Smooth muscle cell (in vitro differentiated cells): ENCODE results near the gene YKT6. TPM values are rescaled to one million over a fixed set of nuclear protein-coding genes. Genes with fewer than 3 reads are reported as not detected.

Experiments
- DNase-seq: peaks from one replicate; lab custom pipeline; 2025; ENCODE audit not compliant: unreplicated experiment; lab: John Stamatoyannopoulos, UW
- H2AFZ ChIP-seq: fragments of 200-600 bp; sonication (generic); 2 replicates; pipeline ENCODE4 v1.6.0; 2016; ENCODE audit warnings: antibody characterized with exemption, low read depth, mild to moderate bottlenecking
- H3F3A ChIP-seq: fragments of 200-600 bp; sonication (generic); 2 replicates; pipeline ENCODE4 v1.6.0; 2017; ENCODE audit warnings: antibody characterized with exemption, low read depth
- H3K27ac ChIP-seq: fragments of 200-600 bp; sonication (generic); 2 replicates; pipeline ENCODE4 v1.5.1; 2016; ENCODE audit warnings: low read depth, mild to moderate bottlenecking
- H3K27me3 ChIP-seq: fragments of 200-600 bp; sonication (generic); 2 replicates; pipeline ENCODE4 v1.6.1; 2016; ENCODE audit warnings: low read depth, mild to moderate bottlenecking
- H3K36me3 ChIP-seq: fragments of 200-600 bp; sonication (generic); 2 replicates; pipeline ENCODE4 v1.5.1; 2016; ENCODE audit warnings: low read depth
- H3K4me1 ChIP-seq: fragments of 200-600 bp; sonication (generic); 2 replicates; pipeline ENCODE4 v1.5.1; 2016; ENCODE audit warnings: low read depth
- H3K4me2 ChIP-seq: fragments of 200-600 bp; sonication (generic); 2 replicates; pipeline ENCODE4 v1.6.0; 2016; ENCODE audit warnings: mild to moderate bottlenecking
- H3K4me3 ChIP-seq: fragments of 200-600 bp; sonication (generic); 2 replicates; pipeline ENCODE4 v1.5.1; 2016; ENCODE audit warnings: mild to moderate bottlenecking
- H3K79me2 ChIP-seq: fragments of 200-600 bp; sonication (generic); 2 replicates; pipeline ENCODE4 v1.6.0; 2016; ENCODE audit warnings: low read depth, mild to moderate bottlenecking
- H3K9ac ChIP-seq: fragments of 200-600 bp; sonication (generic); 2 replicates; pipeline ENCODE4 v1.6.0; 2016; ENCODE audit warnings: low read depth
- H3K9me3 ChIP-seq: fragments of 200-600 bp; sonication (generic); replicated peaks from 2 replicates; pipeline ENCODE4 v1.5.1; 2016; ENCODE audit warnings: low read depth
- H4K20me1 ChIP-seq: fragments of 200-600 bp; sonication (generic); 2 replicates; pipeline ENCODE4 v1.6.0; 2016; ENCODE audit warnings: low read depth
- WGBS: methylation state at CpG from one replicate; pipeline ENCODE4 v1.1.7; 2016; ENCODE audit warnings: low lambda C conversion rate; 5-methylcytosine and 5-hydroxymethylcytosine counted together
- polyA plus RNA-seq: library from polyadenylated mRNA; unstranded; fragments of >200 nt; fragmentation: Nextera tagmentation; extraction: Ambion mirVana; gene quantifications from 2 replicates; pipeline ENCODE4 v1.2.1, GENCODE V29; 2016
- total RNA-seq: library from RNA; depleted of rRNA; stranded (reverse); fragments of >200 nt; gene quantifications from 2 replicates; pipeline ENCODE4 v1.2.3, GENCODE V29; 2014
- TF ChIP-seq, protein P1 (sequence below): fragments of 200-600 bp; sonication (generic); IDR thresholded peaks from 2 replicates; pipeline ENCODE4 v1.5.1; 2017; ENCODE audit warnings: borderline replicate concordance, mild to moderate bottlenecking, antibody characterized with exemption; ENCODE audit not compliant: insufficient read depth, poor library complexity, severe bottlenecking

The YKT6 gene
- total and polyA plus RNA-seq, 2 experiments from 2014 or later, result 64.2 to 86.5 TPM

DNA sequence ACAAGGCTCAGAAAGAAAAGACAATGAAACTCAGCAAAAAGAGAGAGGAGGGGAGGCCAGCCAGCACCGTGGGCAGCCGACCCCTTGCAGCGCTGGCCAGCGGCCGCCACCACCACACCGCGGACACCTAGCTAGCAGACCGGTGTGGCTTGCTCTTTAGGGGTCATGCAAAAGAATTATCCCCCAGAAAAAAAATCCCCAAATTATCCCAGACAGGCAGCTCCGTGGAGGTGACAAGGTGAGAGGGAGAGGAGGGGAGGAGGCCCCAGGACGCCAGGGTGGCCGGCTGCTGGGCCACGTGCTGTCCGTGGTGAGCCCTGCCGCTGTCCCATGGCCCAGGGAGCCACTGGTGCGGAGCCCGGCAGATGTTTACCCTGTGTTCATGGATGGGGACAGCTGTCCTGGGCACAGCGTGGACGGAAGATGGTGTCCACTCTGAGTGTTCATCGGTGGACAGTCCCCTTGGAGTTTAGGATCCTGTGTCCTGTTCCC is 16.5 kb downstream of the YKT6 start:
- no peak overlapping the region for H3K4me2 ChIP-seq
- no peaks in the 10 kb centered on the region for H4K20me1 ChIP-seq
- H3K9ac ChIP-seq, result no peak overlapping the region
- no peaks in the 10 kb centered on the region for H3K79me2 ChIP-seq
- H3K27ac ChIP-seq, result no peak overlapping the region
- TF ChIP-seq, protein P1, sequence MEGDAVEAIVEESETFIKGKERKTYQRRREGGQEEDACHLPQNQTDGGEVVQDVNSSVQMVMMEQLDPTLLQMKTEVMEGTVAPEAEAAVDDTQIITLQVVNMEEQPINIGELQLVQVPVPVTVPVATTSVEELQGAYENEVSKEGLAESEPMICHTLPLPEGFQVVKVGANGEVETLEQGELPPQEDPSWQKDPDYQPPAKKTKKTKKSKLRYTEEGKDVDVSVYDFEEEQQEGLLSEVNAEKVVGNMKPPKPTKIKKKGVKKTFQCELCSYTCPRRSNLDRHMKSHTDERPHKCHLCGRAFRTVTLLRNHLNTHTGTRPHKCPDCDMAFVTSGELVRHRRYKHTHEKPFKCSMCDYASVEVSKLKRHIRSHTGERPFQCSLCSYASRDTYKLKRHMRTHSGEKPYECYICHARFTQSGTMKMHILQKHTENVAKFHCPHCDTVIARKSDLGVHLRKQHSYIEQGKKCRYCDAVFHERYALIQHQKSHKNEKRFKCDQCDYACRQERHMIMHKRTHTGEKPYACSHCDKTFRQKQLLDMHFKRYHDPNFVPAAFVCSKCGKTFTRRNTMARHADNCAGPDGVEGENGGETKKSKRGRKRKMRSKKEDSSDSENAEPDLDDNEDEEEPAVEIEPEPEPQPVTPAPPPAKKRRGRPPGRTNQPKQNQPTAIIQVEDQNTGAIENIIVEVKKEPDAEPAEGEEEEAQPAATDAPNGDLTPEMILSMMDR, result no peak
- 94% methylated on average over 19 of the region's 19 CpGs for whole genome bisulfite sequencing
- H3K27me3 ChIP-seq, result no peaks in the 10 kb centered on the region
- H3F3A ChIP-seq, result no peaks in the 10 kb centered on the region
- peaks cover 11% of the 10 kb centered on the region for H3K4me1 ChIP-seq
- DNase-seq, result no peak
- no peak overlapping the region for H2AFZ ChIP-seq
- no peaks in the 10 kb centered on the region for H3K36me3 ChIP-seq
- no peaks in the 10 kb centered on the region for H3K9me3 ChIP-seq
- no peak overlapping the region for H3K4me3 ChIP-seq

DNA sequence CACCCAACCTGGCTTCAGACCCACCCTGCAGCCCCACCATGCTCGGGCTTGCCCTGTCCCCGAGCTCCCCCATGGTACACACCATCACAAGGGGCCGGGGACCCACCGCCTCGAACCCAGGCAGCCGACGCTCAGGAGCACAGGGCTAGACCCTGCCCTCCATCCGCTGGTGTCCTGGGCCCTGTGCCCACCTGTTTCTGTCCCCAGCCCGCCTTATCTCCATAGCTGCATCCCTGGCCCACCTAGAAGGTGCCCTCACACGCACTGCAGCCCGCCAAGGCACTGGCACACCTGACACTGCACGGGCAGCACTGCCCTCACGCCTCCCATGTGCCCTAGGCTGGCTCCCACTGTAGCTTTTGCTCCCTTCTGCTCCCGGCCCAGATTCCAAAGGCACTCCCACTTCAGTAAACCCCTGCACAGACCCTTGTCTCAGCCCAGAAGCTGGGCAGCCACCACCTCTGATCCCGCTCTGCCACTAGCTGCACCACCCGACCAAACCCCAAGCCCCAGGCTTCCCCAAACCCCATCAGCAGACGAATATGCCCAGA is 17.1 kb downstream of the YKT6 start:
- H2AFZ ChIP-seq, result no peak overlapping the region
- DNase-seq, result no peak
- H3K27me3 ChIP-seq, result no peaks in the 10 kb centered on the region
- H3K4me2 ChIP-seq, result no peak overlapping the region
- 86% methylated on average over 13 of the region's 17 CpGs for WGBS
- H3K4me3 ChIP-seq, result no peak overlapping the region
- no peak overlapping the region for H3K9ac ChIP-seq
- H3K9me3 ChIP-seq, result no peaks in the 10 kb centered on the region
- H3K4me1 ChIP-seq, result peaks cover 11% of the 10 kb centered on the region
- TF ChIP-seq, protein P1, result no peak
- no peak overlapping the region for H3K27ac ChIP-seq
- no peaks in the 10 kb centered on the region for H3K36me3 ChIP-seq
- H3K79me2 ChIP-seq, result no peaks in the 10 kb centered on the region
- no peaks in the 10 kb centered on the region for H3F3A ChIP-seq
- no peaks in the 10 kb centered on the region for H4K20me1 ChIP-seq

DNA sequence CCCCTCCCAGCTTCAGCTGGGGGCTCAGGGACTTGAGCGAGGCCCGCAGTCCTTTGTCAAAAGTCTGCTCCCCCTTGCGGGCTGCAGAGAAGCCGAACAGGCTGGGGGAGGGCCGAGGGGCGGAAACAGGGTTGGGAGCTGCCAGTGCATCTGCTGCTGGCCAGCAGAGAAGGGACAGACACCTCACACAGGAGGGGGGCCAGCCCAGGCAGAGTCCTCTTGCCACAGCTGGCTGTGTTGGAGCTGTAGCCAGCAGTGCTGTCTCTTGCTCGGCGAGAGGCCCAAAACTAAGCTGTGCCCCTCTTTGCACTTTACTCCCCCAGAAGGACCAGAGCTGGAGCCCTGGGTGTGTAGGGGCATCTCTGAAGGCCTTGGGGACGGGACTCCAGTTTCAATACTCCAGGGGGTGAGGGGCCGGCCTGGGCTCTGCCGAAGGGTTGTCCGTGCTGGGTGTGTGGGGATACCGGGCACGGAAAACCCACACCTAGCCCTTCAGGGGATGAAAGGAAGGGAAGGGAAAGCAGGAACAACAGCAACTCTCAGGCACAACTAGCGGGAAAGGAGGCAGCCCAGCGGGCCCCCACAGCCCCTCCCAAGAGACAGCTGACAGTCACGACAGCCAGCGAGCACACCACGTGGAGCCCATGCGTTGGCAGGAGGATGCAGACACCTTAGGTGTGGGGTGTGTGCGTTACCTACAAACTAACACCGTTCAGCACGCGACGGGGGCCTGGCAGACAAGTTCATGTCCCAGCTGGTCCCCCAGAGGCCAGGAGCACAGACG is 17.8 kb downstream of the YKT6 start:
- Histone ChIP-seq H3F3A (no peaks in the 10 kb centered on the region), H3K4me3 (no peak overlapping the region), H3K27me3 (no peaks in the 10 kb centered on the region), H3K4me1 (peaks cover 11% of the 10 kb centered on the region), H3K9me3 (no peaks in the 10 kb centered on the region), H3K27ac (no peak overlapping the region), H2AFZ (no peak overlapping the region), H3K9ac (no peak overlapping the region), H3K4me2 (no peak overlapping the region), H3K79me2 (no peaks in the 10 kb centered on the region), H3K36me3 (no peaks in the 10 kb centered on the region), H4K20me1 (no peaks in the 10 kb centered on the region)
- peak; percentile 11 for DNase-seq
- TF ChIP-seq, protein P1, result no peak
- WGBS, result 77% methylated on average over 26 of the region's 26 CpGs
